Measurements from ENCODE around the gene RAMP1. TPM values are rescaled to one million over a fixed set of nuclear protein-coding genes. Genes with fewer than 3 reads are reported as not detected.

The RAMP1 gene
- polyA plus RNA-seq, 1 donor from 2014 or later: 25.5 TPM

DNA sequence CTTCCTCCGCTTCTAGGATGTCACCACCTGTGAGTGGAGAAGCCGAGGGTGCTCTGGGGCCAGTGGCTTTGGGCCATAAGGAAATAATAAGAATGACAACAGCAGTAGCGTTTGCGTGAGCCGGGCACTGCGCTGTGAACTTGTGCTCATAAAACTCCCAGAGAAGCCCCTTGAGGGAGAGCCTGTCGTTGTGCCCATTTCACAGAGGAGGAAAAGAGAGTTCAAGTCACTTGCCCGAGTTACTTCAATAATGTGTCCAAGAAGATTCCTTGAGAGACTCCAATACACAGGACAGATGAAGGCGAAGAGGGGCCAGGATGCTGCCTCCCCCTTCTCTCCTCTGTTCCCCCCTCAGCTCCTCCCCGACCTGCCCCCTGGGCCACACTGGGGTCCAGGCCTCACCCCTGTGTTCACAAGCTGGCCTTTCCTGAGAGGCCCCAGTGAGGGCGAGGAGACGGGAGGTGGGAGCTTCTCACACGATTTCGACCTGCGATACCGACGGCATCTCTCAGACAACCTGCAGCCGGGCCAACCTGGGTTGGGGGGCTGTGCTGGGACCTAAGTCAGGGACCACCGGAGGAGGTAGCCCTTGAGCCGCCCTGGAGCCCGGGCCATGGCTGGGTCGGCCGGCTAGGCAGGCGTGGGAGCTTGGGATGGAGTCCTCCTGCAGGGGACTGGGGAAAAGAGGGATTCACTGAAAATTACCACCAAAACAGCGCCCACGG is 53.9 kb downstream of the RAMP1 start:
- H3K27ac ChIP-seq (ENCODE audit: low read length): no peak overlapping the region
- H3K9ac ChIP-seq (ENCODE audit: low read length): no peak overlapping the region
- no peak overlapping the region for H3K4me2 ChIP-seq (ENCODE audit: low read length)
- H2AFZ ChIP-seq (ENCODE audit: low read depth, low read length): no peak overlapping the region
- H3K27me3 ChIP-seq (ENCODE audit: insufficient read depth, low read depth, low read length): no peaks in the 10 kb centered on the region
- no peaks in the 10 kb centered on the region for H3K9me2 ChIP-seq (ENCODE audit: insufficient read depth, low read length)
- no peaks in the 10 kb centered on the region for H3K36me3 ChIP-seq (ENCODE audit: insufficient read depth, low read length)
- no peaks in the 10 kb centered on the region for H3K9me3 ChIP-seq (ENCODE audit: low read length)
- TF ChIP-seq EZH2 (IDR thresholded peaks at IDR 0.05; ENCODE audit: borderline replicate concordance, insufficient read depth, low read length, poor library complexity, severe bottlenecking) (no peak), POLR2AphosphoS5 (IDR thresholded peaks at IDR 0.05) (no peak), EP300 (conservative IDR thresholded peaks at IDR 0.05; ENCODE audit: poor library complexity, severe bottlenecking) (no peak), MXI1 (conservative IDR thresholded peaks at IDR 0.05; ENCODE audit: poor library complexity, severe bottlenecking) (no peak), SMC3 (conservative IDR thresholded peaks at IDR 0.05; ENCODE audit: poor library complexity) (no peak), TAF1 (IDR thresholded peaks at IDR 0.05; ENCODE audit: low read depth) (no peak), RAD21 (conservative IDR thresholded peaks at IDR 0.05) (no peak)
- TF ChIP-seq, protein P1, sequence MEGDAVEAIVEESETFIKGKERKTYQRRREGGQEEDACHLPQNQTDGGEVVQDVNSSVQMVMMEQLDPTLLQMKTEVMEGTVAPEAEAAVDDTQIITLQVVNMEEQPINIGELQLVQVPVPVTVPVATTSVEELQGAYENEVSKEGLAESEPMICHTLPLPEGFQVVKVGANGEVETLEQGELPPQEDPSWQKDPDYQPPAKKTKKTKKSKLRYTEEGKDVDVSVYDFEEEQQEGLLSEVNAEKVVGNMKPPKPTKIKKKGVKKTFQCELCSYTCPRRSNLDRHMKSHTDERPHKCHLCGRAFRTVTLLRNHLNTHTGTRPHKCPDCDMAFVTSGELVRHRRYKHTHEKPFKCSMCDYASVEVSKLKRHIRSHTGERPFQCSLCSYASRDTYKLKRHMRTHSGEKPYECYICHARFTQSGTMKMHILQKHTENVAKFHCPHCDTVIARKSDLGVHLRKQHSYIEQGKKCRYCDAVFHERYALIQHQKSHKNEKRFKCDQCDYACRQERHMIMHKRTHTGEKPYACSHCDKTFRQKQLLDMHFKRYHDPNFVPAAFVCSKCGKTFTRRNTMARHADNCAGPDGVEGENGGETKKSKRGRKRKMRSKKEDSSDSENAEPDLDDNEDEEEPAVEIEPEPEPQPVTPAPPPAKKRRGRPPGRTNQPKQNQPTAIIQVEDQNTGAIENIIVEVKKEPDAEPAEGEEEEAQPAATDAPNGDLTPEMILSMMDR (IDR thresholded peaks at IDR 0.05; ENCODE audit: poor library complexity, severe bottlenecking): no peak
- TF ChIP-seq, protein P2, sequence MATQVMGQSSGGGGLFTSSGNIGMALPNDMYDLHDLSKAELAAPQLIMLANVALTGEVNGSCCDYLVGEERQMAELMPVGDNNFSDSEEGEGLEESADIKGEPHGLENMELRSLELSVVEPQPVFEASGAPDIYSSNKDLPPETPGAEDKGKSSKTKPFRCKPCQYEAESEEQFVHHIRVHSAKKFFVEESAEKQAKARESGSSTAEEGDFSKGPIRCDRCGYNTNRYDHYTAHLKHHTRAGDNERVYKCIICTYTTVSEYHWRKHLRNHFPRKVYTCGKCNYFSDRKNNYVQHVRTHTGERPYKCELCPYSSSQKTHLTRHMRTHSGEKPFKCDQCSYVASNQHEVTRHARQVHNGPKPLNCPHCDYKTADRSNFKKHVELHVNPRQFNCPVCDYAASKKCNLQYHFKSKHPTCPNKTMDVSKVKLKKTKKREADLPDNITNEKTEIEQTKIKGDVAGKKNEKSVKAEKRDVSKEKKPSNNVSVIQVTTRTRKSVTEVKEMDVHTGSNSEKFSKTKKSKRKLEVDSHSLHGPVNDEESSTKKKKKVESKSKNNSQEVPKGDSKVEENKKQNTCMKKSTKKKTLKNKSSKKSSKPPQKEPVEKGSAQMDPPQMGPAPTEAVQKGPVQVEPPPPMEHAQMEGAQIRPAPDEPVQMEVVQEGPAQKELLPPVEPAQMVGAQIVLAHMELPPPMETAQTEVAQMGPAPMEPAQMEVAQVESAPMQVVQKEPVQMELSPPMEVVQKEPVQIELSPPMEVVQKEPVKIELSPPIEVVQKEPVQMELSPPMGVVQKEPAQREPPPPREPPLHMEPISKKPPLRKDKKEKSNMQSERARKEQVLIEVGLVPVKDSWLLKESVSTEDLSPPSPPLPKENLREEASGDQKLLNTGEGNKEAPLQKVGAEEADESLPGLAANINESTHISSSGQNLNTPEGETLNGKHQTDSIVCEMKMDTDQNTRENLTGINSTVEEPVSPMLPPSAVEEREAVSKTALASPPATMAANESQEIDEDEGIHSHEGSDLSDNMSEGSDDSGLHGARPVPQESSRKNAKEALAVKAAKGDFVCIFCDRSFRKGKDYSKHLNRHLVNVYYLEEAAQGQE (IDR thresholded peaks at IDR 0.05; ENCODE audit: borderline replicate concordance): no peak
- H3K79me2 ChIP-seq (replicated peaks; ENCODE audit: insufficient read depth, low read length): no peaks in the 10 kb centered on the region
- H4K20me1 ChIP-seq (ENCODE audit: insufficient read depth): no peaks in the 10 kb centered on the region
- no peaks in the 10 kb centered on the region for H3F3A ChIP-seq (ENCODE audit: insufficient read depth, low read length, poor library complexity, severe bottlenecking)
- no peak overlapping the region for H3K4me3 ChIP-seq (ENCODE audit: low read length)

DNA sequence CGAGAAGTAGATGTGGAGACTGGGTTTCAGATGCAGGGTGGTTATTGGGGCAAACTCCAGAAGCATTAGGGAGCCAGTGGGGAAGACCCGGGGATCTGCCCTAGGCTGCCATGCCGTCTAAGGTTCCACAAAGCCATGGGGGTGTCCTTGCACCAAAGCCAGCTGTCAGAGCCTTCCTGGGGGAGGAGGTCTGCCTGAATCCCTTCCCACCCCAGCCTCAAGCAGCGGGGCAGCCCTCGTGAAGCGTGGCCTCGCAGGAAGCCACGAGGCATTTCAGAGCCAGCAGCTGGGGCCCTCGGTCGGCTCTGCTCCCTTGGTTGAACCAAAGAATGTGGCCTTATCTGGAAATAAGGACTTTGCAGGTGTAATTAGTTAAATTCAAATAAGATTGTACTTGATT is 56.2 kb downstream of the RAMP1 start:
- H3K9me3 ChIP-seq (ENCODE audit: low read length): no peaks in the 10 kb centered on the region
- no peaks in the 10 kb centered on the region for H3K36me3 ChIP-seq (ENCODE audit: insufficient read depth, low read length)
- no peaks in the 10 kb centered on the region for H4K20me1 ChIP-seq (ENCODE audit: insufficient read depth)
- H2AFZ ChIP-seq (ENCODE audit: low read depth, low read length): no peak overlapping the region
- no peak overlapping the region for H3K4me3 ChIP-seq (ENCODE audit: low read length)
- H3K9ac ChIP-seq (ENCODE audit: low read length): no peak overlapping the region
- TF ChIP-seq EZH2 (IDR thresholded peaks at IDR 0.05; ENCODE audit: borderline replicate concordance, insufficient read depth, low read length, poor library complexity, severe bottlenecking): no peak
- no peak for TF ChIP-seq EP300 (conservative IDR thresholded peaks at IDR 0.05; ENCODE audit: poor library complexity, severe bottlenecking)
- TF ChIP-seq RAD21 (conservative IDR thresholded peaks at IDR 0.05): no peak
- no peak for TF ChIP-seq SMC3 (conservative IDR thresholded peaks at IDR 0.05; ENCODE audit: poor library complexity)
- no peak for TF ChIP-seq POLR2AphosphoS5 (IDR thresholded peaks at IDR 0.05)
- TF ChIP-seq, protein P1 (IDR thresholded peaks at IDR 0.05; ENCODE audit: poor library complexity, severe bottlenecking): no peak
- no peak for TF ChIP-seq TAF1 (IDR thresholded peaks at IDR 0.05; ENCODE audit: low read depth)
- no peak overlapping the region for H3K4me2 ChIP-seq (ENCODE audit: low read length)
- no peaks in the 10 kb centered on the region for H3K27me3 ChIP-seq (ENCODE audit: insufficient read depth, low read depth, low read length)
- H3K79me2 ChIP-seq (replicated peaks; ENCODE audit: insufficient read depth, low read length): no peaks in the 10 kb centered on the region
- no peaks in the 10 kb centered on the region for H3K9me2 ChIP-seq (ENCODE audit: insufficient read depth, low read length)
- H3K27ac ChIP-seq (ENCODE audit: low read length): no peak overlapping the region
- H3F3A ChIP-seq (ENCODE audit: insufficient read depth, low read length, poor library complexity, severe bottlenecking): no peaks in the 10 kb centered on the region
